IMR-90 (cell line): ENCODE measurements around the gene BPTF. TPM values are rescaled to one million over a fixed set of nuclear protein-coding genes. Genes with fewer than 3 reads are reported as not detected.

Source experiments
- ATAC-seq: fragments of 200-7000 bp; cut with Tn5 transposase; 2 replicates; pipeline ENCODE4 v1.9.1; 2020; ENCODE audit warnings: low read depth, mild to moderate bottlenecking, moderate library complexity
- BruUV-seq: library from RNA; stranded (reverse); fragments of 400-500 nt; replicated peaks from 2 replicates; lab custom pipeline; 2021; lab: Mats Ljungman, UMichigan
- CTCF ChIA-PET: fragments of 300-600 bp; formaldehyde crosslinking; extraction: SDS; loops from one replicate; lab custom pipeline; 2021; ENCODE audit warnings: antibody characterized with exemption; lab: Yijun Ruan, JAX
- POLR2A ChIA-PET: fragments of 300-600 bp; sonication (Branson Sonifier 250); formaldehyde crosslinking; loops from one replicate; lab custom pipeline; 2022; ENCODE audit warnings: antibody characterized with exemption; ENCODE audit not compliant: unreplicated experiment; lab: Charles Lee
- DNase-seq: peaks from one replicate; pipeline ENCODE4 v3.0.0; 2013
- H2AFZ ChIP-seq: replicated peaks from 2 replicates; pipeline ENCODE3; 2013; ENCODE audit warnings: low read length, mild to moderate bottlenecking; ENCODE audit not compliant: poor library complexity
- H2AK5ac ChIP-seq: 2 replicates; pipeline ENCODE4 v1.6.1; 2013; ENCODE audit warnings: low read depth, low read length, inconsistent platforms
- H2AK9ac ChIP-seq: replicated peaks from 2 replicates; pipeline ENCODE3; 2013; ENCODE audit warnings: mild to moderate bottlenecking, low read depth, low read length, moderate library complexity; ENCODE audit not compliant: poor library complexity
- H2BK120ac ChIP-seq: 2 replicates; pipeline ENCODE4 v1.6.1; 2013; ENCODE audit warnings: low read depth, low read length, inconsistent platforms
- H2BK15ac ChIP-seq: 3 replicates; pipeline ENCODE4 v1.6.1; 2013; ENCODE audit warnings: low read depth, low read length, inconsistent platforms
- H2BK20ac ChIP-seq: 2 replicates; pipeline ENCODE4 v1.6.1; 2013; ENCODE audit warnings: low read depth, mild to moderate bottlenecking, inconsistent platforms, low read length, moderate library complexity
- H2BK5ac ChIP-seq: 2 replicates; pipeline ENCODE4 v1.6.1; 2013; ENCODE audit warnings: mild to moderate bottlenecking, low read depth, low read length, inconsistent platforms; ENCODE audit not compliant: poor library complexity, severe bottlenecking
- H3K14ac ChIP-seq: replicated peaks from 2 replicates; pipeline ENCODE4 v1.6.1; 2013; ENCODE audit warnings: low read depth, low read length, inconsistent platforms
- H3K18ac ChIP-seq: 2 replicates; pipeline ENCODE4 v1.6.1; 2013; ENCODE audit warnings: low read depth, low read length, control low read depth
- H3K23ac ChIP-seq: 2 replicates; pipeline ENCODE4 v1.6.1; 2013; ENCODE audit warnings: low read depth, low read length, inconsistent platforms
- H3K27ac ChIP-seq: 2 replicates; pipeline ENCODE4 v1.5.1; 2013; ENCODE audit warnings: mild to moderate bottlenecking, control low read depth, low read length; ENCODE audit not compliant: insufficient read depth
- H3K27me3 ChIP-seq: 2 replicates; pipeline ENCODE4 v1.6.1; 2013; ENCODE audit warnings: low read length; ENCODE audit not compliant: control insufficient read depth, insufficient read depth
- H3K36me3 ChIP-seq: 2 replicates; pipeline ENCODE4 v1.6.1; 2013; ENCODE audit warnings: low read length, mixed read lengths; ENCODE audit not compliant: control insufficient read depth, insufficient read depth
- H3K4ac ChIP-seq: 2 replicates; pipeline ENCODE4 v1.6.1; 2013; ENCODE audit warnings: low read depth, low read length, inconsistent platforms
- H3K4me1 ChIP-seq: 2 replicates; pipeline ENCODE4 v1.6.1; 2013; ENCODE audit warnings: low read length, mixed read lengths; ENCODE audit not compliant: control insufficient read depth, insufficient read depth
- H3K4me2 ChIP-seq: 2 replicates; pipeline ENCODE4 v1.6.1; 2013; ENCODE audit warnings: low read depth, mild to moderate bottlenecking, control low read depth, low read length, moderate library complexity
- H3K4me3 ChIP-seq: 2 replicates; pipeline ENCODE4 v1.5.1; 2013; ENCODE audit warnings: low read depth, mild to moderate bottlenecking, control low read depth, low read length, moderate library complexity; ENCODE audit not compliant: insufficient read depth
- H3K56ac ChIP-seq: 2 replicates; pipeline ENCODE4 v1.6.1; 2013; ENCODE audit warnings: low read length, inconsistent platforms; ENCODE audit not compliant: insufficient read depth; ENCODE audit errors: extremely low read depth
- H3K79me1 ChIP-seq, 2 experiments: 2 replicates each; pipeline ENCODE4 v1.6.1; 2013; ENCODE audit warnings: low read length in 2 of 2, inconsistent platforms in 1 of 2, low read depth in 1 of 2
- H3K9ac ChIP-seq: 2 replicates; pipeline ENCODE4 v1.6.1; 2013; ENCODE audit warnings: low read depth, low read length, control low read depth
- H3K9me1 ChIP-seq: 2 replicates; pipeline ENCODE4 v1.6.1; 2013; ENCODE audit warnings: low read length, inconsistent platforms; ENCODE audit not compliant: insufficient read depth
- H3K9me3 ChIP-seq: 2 replicates; pipeline ENCODE4 v1.6.1; 2013; ENCODE audit warnings: low read length; ENCODE audit not compliant: control insufficient read depth, insufficient read depth
- H4K20me1 ChIP-seq: 2 replicates; pipeline ENCODE4 v1.6.1; 2013; ENCODE audit warnings: low read length, inconsistent platforms; ENCODE audit not compliant: insufficient read depth
- H4K5ac ChIP-seq: 2 replicates; pipeline ENCODE4 v1.6.1; 2013; ENCODE audit warnings: mild to moderate bottlenecking, low read depth, low read length, control low read depth
- H4K8ac ChIP-seq, 2 experiments: 2 replicates each; pipeline ENCODE4 v1.6.1; 2013; ENCODE audit warnings: low read depth in 2 of 2, low read length in 2 of 2, control low read depth in 1 of 2, inconsistent platforms in 1 of 2
- H4K91ac ChIP-seq: 2 replicates; pipeline ENCODE4 v1.6.1; 2013; ENCODE audit warnings: low read depth, low read length, inconsistent platforms; ENCODE audit not compliant: insufficient read depth
- BHLHE40 ChIP-seq: fragments of 150-350 bp; IDR thresholded peaks from 2 replicates; pipeline ENCODE4 v1.6.1; 2016; ENCODE audit warnings: mild to moderate bottlenecking, low read depth, low read length
- CEBPB ChIP-seq: IDR thresholded peaks from 2 replicates; pipeline ENCODE4 v1.6.1; 2012; ENCODE audit warnings: low read depth, low read length, improper control_type of control experiment
- CHD1 ChIP-seq: IDR thresholded peaks from 2 replicates; pipeline ENCODE4 v1.6.1; 2012; ENCODE audit warnings: low read depth, low read length, improper control_type of control experiment
- FOS ChIP-seq: fragments of 150-350 bp; IDR thresholded peaks from 2 replicates; pipeline ENCODE4 v1.6.1; 2016; ENCODE audit warnings: low read depth, low read length
- MAFK ChIP-seq: IDR thresholded peaks from 2 replicates; pipeline ENCODE4 v1.6.1; 2012; ENCODE audit warnings: low read depth, low read length, improper control_type of control experiment
- MAZ ChIP-seq: IDR thresholded peaks from 2 replicates; pipeline ENCODE4 v1.6.1; 2012; ENCODE audit warnings: low read depth, mild to moderate bottlenecking, low read length, improper control_type of control experiment, moderate library complexity, borderline replicate concordance
- MXI1 ChIP-seq: IDR thresholded peaks from 2 replicates; pipeline ENCODE4 v1.6.1; 2012; ENCODE audit warnings: low read depth, mild to moderate bottlenecking, low read length, moderate library complexity, borderline replicate concordance
- NFE2L2 ChIP-seq: fragments of 150-350 bp; IDR thresholded peaks from 2 replicates; pipeline ENCODE4 v1.6.1; 2016; ENCODE audit warnings: low read depth, mild to moderate bottlenecking, low read length
- POLR2A ChIP-seq: IDR thresholded peaks from 2 replicates; pipeline ENCODE4 v1.6.1; 2012; ENCODE audit warnings: mild to moderate bottlenecking, low read depth, low read length
- RAD21 ChIP-seq: IDR thresholded peaks from 2 replicates; pipeline ENCODE4 v1.6.1; 2012; ENCODE audit warnings: low read length, improper control_type of control experiment
- RCOR1 ChIP-seq: IDR thresholded peaks from 2 replicates; pipeline ENCODE4 v1.6.1; 2012; ENCODE audit warnings: mild to moderate bottlenecking, low read length, improper control_type of control experiment; ENCODE audit not compliant: insufficient replicate concordance
- RFX5 ChIP-seq: IDR thresholded peaks from 2 replicates; pipeline ENCODE4 v1.8.0; 2012; ENCODE audit warnings: low read depth, mild to moderate bottlenecking, low read length, moderate library complexity
- SMC3 ChIP-seq: fragments of 150-350 bp; IDR thresholded peaks from 2 replicates; pipeline ENCODE4 v1.6.1; 2016; ENCODE audit warnings: low read depth, mild to moderate bottlenecking, antibody characterized with exemption, low read length, moderate library complexity
- WGBS, 2 experiments: methylation state at CpG; one replicate each; pipeline versions ENCODE4 v1.1.5 to v1.1.7; 2013; ENCODE audit warnings: missing lambda C conversion rate in 2 of 2; ENCODE audit not compliant: insufficient read length in 1 of 2; ENCODE audit errors: extremely low coverage in 2 of 2; 5-methylcytosine and 5-hydroxymethylcytosine counted together
- dilution Hi-C: fragments of 300-500 bp; cut with HindIII; formaldehyde crosslinking; loops from one replicate; pipeline ENCODE4 v1.14.3; 2018; ENCODE audit warnings: low sequenced_read_pairs; ENCODE audit not compliant: unreplicated experiment
- in situ Hi-C: fragments of 300-500 bp; cut with MboI; formaldehyde crosslinking; loops from 3 replicates; pipeline ENCODE4 v1.14.3; 2019; ENCODE audit warnings: low sequenced_read_pairs, inconsistent platforms, mixed read lengths
- intact Hi-C: fragments of 100-400 bp; cut with micrococcal nuclease; formaldehyde crosslinking; loops from 2 replicates; pipeline ENCODE4 v1.10.0; 2022
- polyA plus RNA-seq, 3 experiments: library from polyadenylated mRNA; depleted of rRNA; stranded (reverse); fragments of >200 nt; gene quantifications; 2 replicates each; pipeline ENCODE4 v1.2.3, GENCODE V29; 2012; ENCODE audit warnings: low replicate concordance in 1 of 3
- total RNA-seq: library from RNA; depleted of rRNA; stranded (reverse); fragments of >200 nt; gene quantifications from 2 replicates; pipeline ENCODE4 v1.2.3, GENCODE V29; 2012
- TF ChIP-seq, protein P1 (sequence below): fragments of 150-350 bp; IDR thresholded peaks from 2 replicates; pipeline ENCODE4 v1.6.1; 2017; ENCODE audit warnings: mild to moderate bottlenecking, antibody characterized with exemption, low read length, low read depth
- TF ChIP-seq, protein P2 (sequence below): fragments of 150-350 bp; IDR thresholded peaks from 2 replicates; pipeline ENCODE4 v1.6.1; 2016; ENCODE audit warnings: low read depth, mild to moderate bottlenecking, low read length, moderate library complexity, borderline replicate concordance
- TF ChIP-seq, protein P3 (sequence below): conservative IDR thresholded peaks from 2 replicates; pipeline ENCODE4 v1.5.1; 2012; ENCODE audit warnings: mild to moderate bottlenecking, low read depth, low read length, improper control_type of control experiment

Gene BPTF
- total and polyA plus RNA-seq, 2 of the 4 experiments (the other 2 are of a cell fraction): 32.3 to 35.7 TPM

DNA sequence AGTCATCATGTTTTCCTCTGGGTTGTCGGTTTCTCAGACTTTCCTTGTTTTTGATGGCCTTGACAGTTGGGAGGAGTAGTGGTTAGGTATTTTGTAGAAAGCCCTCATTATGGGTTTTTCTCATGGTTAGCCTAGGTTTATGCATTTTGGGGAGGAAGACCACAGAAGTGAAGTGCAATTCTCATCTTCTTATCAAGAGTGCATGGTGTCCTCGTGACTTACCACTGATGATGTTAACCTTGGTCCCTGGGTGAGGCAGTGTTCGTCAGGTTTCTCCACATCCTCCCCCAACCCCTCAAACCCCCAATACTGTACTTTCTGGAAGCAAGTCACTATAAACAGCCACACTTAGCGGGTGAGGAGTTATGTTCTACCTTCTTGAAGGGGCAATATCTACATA is 42.3 kb downstream of the BPTF start:
- H2AK9ac ChIP-seq: no peak overlapping the region
- H2BK120ac ChIP-seq: no peak overlapping the region
- POLR2A ChIA-PET: no interaction called here
- WGBS, 2 experiments: no CpG with 5 or more reads among the region's 4 CpGs
- no peak for ATAC-seq
- no peak overlapping the region for H2BK20ac ChIP-seq
- no peak overlapping the region for H3K4me2 ChIP-seq
- H4K8ac ChIP-seq: no peak overlapping the region
- CTCF ChIA-PET: no interaction called here
- no peak overlapping the region for H3K4me3 ChIP-seq
- H3K9me1 ChIP-seq: peaks cover 10% of the 10 kb centered on the region
- H3K9ac ChIP-seq: no peak overlapping the region
- H3K4me1 ChIP-seq: peaks cover 6% of the 10 kb centered on the region
- H3K4ac ChIP-seq: no peak overlapping the region
- H2AK5ac ChIP-seq: no peak overlapping the region
- H2BK5ac ChIP-seq: no peak overlapping the region
- no TSS peak for BruUV-seq
- H2BK15ac ChIP-seq: no peak overlapping the region
- H4K91ac ChIP-seq: no peak overlapping the region
- H3K27ac ChIP-seq: no peak overlapping the region
- TF ChIP-seq RAD21 (no peak), MAZ (no peak), SMC3 (no peak), RFX5 (no peak), MXI1 (no peak), BHLHE40 (no peak), CHD1 (no peak), RCOR1 (no peak), MAFK (no peak), POLR2A (no peak), FOS (no peak), CEBPB (no peak), NFE2L2 (no peak)
- TF ChIP-seq, protein P1, sequence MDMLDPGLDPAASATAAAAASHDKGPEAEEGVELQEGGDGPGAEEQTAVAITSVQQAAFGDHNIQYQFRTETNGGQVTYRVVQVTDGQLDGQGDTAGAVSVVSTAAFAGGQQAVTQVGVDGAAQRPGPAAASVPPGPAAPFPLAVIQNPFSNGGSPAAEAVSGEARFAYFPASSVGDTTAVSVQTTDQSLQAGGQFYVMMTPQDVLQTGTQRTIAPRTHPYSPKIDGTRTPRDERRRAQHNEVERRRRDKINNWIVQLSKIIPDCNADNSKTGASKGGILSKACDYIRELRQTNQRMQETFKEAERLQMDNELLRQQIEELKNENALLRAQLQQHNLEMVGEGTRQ: no peak
- TF ChIP-seq, protein P2, sequence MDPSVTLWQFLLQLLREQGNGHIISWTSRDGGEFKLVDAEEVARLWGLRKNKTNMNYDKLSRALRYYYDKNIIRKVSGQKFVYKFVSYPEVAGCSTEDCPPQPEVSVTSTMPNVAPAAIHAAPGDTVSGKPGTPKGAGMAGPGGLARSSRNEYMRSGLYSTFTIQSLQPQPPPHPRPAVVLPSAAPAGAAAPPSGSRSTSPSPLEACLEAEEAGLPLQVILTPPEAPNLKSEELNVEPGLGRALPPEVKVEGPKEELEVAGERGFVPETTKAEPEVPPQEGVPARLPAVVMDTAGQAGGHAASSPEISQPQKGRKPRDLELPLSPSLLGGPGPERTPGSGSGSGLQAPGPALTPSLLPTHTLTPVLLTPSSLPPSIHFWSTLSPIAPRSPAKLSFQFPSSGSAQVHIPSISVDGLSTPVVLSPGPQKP: no peak
- TF ChIP-seq, protein P3, sequence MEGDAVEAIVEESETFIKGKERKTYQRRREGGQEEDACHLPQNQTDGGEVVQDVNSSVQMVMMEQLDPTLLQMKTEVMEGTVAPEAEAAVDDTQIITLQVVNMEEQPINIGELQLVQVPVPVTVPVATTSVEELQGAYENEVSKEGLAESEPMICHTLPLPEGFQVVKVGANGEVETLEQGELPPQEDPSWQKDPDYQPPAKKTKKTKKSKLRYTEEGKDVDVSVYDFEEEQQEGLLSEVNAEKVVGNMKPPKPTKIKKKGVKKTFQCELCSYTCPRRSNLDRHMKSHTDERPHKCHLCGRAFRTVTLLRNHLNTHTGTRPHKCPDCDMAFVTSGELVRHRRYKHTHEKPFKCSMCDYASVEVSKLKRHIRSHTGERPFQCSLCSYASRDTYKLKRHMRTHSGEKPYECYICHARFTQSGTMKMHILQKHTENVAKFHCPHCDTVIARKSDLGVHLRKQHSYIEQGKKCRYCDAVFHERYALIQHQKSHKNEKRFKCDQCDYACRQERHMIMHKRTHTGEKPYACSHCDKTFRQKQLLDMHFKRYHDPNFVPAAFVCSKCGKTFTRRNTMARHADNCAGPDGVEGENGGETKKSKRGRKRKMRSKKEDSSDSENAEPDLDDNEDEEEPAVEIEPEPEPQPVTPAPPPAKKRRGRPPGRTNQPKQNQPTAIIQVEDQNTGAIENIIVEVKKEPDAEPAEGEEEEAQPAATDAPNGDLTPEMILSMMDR: no peak
- no peaks in the 10 kb centered on the region for H3K27me3 ChIP-seq
- peaks cover 19 to 53% of the 10 kb centered on the region in 2 experiments for H3K79me1 ChIP-seq
- intact Hi-C loops: no loop called here
- no peak overlapping the region for H3K23ac ChIP-seq
- dilution Hi-C loops: no loop called here
- H3K56ac ChIP-seq: no peak overlapping the region
- H4K20me1 ChIP-seq: peaks cover 22% of the 10 kb centered on the region
- DNase-seq: no peak
- no peaks in the 10 kb centered on the region for H3K9me3 ChIP-seq
- H4K5ac ChIP-seq: no peak overlapping the region
- H2AFZ ChIP-seq: no peak overlapping the region
- H3K36me3 ChIP-seq: peaks cover 5% of the 10 kb centered on the region; the same call in 1 of the 2 replicates
- no peak overlapping the region for H3K14ac ChIP-seq
- no peak overlapping the region for H3K18ac ChIP-seq
- in situ Hi-C loops: no loop called here
